ENCODE results near the gene SRGAP1. TPM values are rescaled to one million over a fixed set of nuclear protein-coding genes. Genes with fewer than 3 reads are reported as not detected.

The SRGAP1 gene
- total RNA-seq, 1 donor = 25.8 TPM

- H3K4me3 ChIP-seq (ENCODE audit: low read depth, low read length) = peak overlapping the region; percentile 73
- no peak for TF ChIP-seq CTCF (IDR thresholded peaks at IDR 0.05; ENCODE audit: insufficient read depth, low read length)
- peak; percentile 58 for DNase-seq (ENCODE audit: low read depth)
Measured at GRCh38 chr12:63845726-63846125, 1.2 kb downstream of the SRGAP1 start.

DNA sequence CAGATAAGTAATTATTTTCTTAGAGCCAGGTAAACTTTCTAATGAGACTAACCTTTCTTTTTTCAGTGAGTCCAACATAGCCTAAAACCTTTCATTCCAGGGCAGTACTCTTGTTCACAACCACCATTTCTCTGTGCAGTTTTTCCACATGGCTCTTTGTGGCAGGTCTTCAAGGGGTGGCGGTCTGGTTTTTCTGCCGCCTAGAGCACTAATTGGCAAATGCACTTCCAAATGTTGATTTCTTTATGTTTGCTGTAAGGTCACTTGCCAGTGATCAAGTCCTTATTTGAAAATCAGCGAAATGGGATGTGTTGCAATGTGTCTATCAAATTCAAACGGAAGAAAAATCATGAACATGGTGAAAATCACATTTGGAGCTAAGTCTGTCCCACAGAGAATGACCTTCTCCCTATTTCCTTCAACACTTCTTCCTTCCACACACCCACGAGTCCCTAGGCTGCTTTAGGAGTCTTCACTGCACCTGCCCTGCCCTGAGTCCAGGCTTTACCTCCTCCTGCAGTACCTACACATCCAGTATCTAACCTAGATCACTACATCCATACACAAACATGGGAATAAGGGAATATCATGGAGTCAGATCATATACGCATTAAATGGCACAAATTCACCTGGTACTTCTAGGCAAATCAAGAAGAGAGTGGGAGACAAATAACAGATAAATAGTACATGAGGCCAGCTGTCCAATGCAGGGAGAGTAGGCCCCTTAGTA, 1.9 kb downstream of the SRGAP1 start:
- DNase-seq (ENCODE audit: low read depth) = no peak
- TF ChIP-seq CTCF (IDR thresholded peaks at IDR 0.05; ENCODE audit: insufficient read depth, low read length) = peak; percentile 5
- peak overlapping the region; percentile 73 for H3K4me3 ChIP-seq (ENCODE audit: low read depth, low read length)

DNA sequence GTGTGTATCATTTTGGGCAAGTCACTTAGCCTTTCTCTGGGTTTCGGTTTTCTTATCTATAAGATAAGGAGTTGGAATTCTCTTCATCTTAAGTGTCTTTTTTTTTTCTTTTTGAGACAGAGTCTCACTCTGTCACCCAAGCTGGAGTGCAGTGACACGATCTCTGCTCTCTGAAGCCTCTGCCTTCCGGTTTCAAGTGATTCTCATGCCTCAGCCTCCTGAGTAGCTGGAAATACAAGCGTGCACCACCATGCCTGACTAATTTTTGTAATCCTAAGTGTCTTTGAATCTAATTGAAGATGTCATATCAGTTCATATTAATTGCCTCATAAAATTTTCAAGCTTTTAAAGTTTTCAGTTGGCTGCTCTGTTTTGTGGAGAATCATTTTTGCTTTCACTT, 4.0 kb downstream of the SRGAP1 start:
- H3K4me3 ChIP-seq (ENCODE audit: low read depth, low read length) = no peak overlapping the region
- TF ChIP-seq CTCF (IDR thresholded peaks at IDR 0.05; ENCODE audit: insufficient read depth, low read length) = no peak
- DNase-seq (ENCODE audit: low read depth) = no peak

DNA sequence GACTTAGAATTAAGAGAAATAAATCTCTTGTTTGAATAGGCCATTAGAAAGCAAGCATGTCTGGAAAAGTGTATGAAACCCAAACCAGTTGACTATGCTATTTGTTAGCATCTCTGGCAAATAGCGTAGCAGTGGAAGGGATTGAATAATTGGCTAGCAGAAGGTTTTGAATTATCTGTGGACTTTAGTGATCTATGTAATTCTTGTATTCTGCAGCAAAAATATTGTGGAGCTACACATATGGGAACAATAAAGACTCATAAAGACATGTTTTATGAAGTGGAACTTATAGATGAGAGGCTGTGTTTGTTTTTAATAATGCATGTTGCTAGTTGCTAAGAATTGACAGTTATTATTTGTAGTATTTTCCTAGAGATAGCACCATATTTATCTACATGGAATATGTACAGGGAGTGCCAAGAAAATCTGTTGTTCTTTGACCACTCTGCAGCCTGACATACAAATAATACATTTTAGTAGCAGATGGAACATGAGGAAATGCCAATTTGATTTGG, 4.7 kb downstream of the SRGAP1 start:
- DNase-seq (ENCODE audit: low read depth) = no peak
- no peak for TF ChIP-seq CTCF (IDR thresholded peaks at IDR 0.05; ENCODE audit: insufficient read depth, low read length)
- no peak overlapping the region for H3K4me3 ChIP-seq (ENCODE audit: low read depth, low read length)

DNA sequence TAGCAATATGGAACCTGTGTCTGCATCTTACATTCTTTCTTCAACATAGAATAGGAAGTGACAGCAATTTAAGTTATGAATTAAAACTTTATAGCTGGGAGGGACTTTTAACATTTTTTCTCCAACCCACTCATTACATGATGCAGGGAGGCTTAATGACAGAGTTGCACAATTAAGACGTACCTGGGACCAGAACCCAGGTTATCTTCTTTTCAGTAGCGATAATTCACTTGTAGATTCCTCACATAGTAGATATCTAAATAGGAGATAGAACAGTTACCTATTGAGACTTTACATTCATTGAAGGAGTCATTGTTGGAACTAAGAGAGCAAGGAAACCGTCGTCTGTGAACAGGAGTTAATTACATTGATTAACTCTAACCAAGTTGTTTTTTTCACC, 5.1 kb downstream of the SRGAP1 start:
- no peak overlapping the region for H3K4me3 ChIP-seq (ENCODE audit: low read depth, low read length)
- no peak for TF ChIP-seq CTCF (IDR thresholded peaks at IDR 0.05; ENCODE audit: insufficient read depth, low read length)
- DNase-seq (ENCODE audit: low read depth) = no peak

DNA sequence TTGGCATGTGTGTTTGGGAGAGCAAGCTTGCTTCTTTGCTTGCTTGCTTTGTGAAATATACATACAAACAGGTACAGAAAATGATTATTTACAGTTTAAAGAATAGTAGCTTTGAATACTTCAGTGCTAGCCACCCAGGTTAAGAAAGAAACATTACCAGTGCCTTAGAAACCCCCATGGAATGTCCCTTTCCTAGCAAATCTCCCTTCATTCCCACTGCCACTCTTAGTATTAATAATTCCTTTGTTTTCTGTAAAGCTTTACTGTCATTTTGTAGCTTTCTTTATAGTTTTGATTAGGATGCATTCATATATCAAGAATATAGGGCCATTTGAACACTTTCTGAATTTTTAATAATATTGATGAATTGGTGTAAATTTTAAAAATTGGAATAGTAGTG, 9.5 kb downstream of the SRGAP1 start:
- no peak for DNase-seq (ENCODE audit: low read depth)
- H3K4me3 ChIP-seq (ENCODE audit: low read depth, low read length) = no peak overlapping the region
- TF ChIP-seq CTCF (IDR thresholded peaks at IDR 0.05; ENCODE audit: insufficient read depth, low read length) = no peak

GRCh38 chr12:63855299-63855698, 10.8 kb downstream of the SRGAP1 start:
- DNase-seq (ENCODE audit: low read depth) = no peak
- no peak overlapping the region for H3K4me3 ChIP-seq (ENCODE audit: low read depth, low read length)
- no peak for TF ChIP-seq CTCF (IDR thresholded peaks at IDR 0.05; ENCODE audit: insufficient read depth, low read length)
